Skeletal muscle tissue (tissue), 4 donors: ENCODE measurements around the gene ZRANB3. TPM values are rescaled to one million over a fixed set of nuclear protein-coding genes. Genes with fewer than 3 reads are reported as not detected.

Experiments
- H3K27ac ChIP-seq: one replicate; pipeline ENCODE4 v1.7.0; 2013; ENCODE audit warnings: mild to moderate bottlenecking, low read depth, low read length, inconsistent platforms
- H3K27me3 ChIP-seq, 3 donors: one replicate each; pipeline ENCODE4 v1.7.0; 2013; ENCODE audit warnings: low read length in 3 of 3; ENCODE audit not compliant: control insufficient read depth in 3 of 3, insufficient read depth in 3 of 3
- H3K36me3 ChIP-seq, 3 donors: one replicate each; pipeline ENCODE4 v1.7.0; 2013; ENCODE audit warnings: low read length in 3 of 3; ENCODE audit not compliant: control insufficient read depth in 3 of 3, insufficient read depth in 3 of 3
- H3K4me1 ChIP-seq, 3 donors: one replicate each; pipeline ENCODE4 v1.7.0; 2013; ENCODE audit warnings: low read length in 3 of 3, mild to moderate bottlenecking in 3 of 3; ENCODE audit not compliant: control insufficient read depth in 3 of 3, insufficient read depth in 3 of 3
- H3K4me3 ChIP-seq, 3 donors: one replicate each; pipeline ENCODE4 v1.7.0; 2013; ENCODE audit warnings: low read length in 3 of 3
- H3K9ac ChIP-seq, 3 donors: one replicate each; pipeline ENCODE4 v1.7.0; 2013; ENCODE audit warnings: low read length in 3 of 3, mild to moderate bottlenecking in 3 of 3, moderate library complexity in 2 of 3, low read depth in 1 of 3
- H3K9me3 ChIP-seq, 3 donors: one replicate each; pipeline ENCODE4 v1.7.0; 2013; ENCODE audit warnings: low read length in 3 of 3; ENCODE audit not compliant: control insufficient read depth in 3 of 3
- total RNA-seq: library from RNA; depleted of rRNA; stranded (reverse); fragments of >200 nt; gene quantifications from one replicate; pipeline ENCODE4 v1.2.3, GENCODE V29; 2014
- donor health status: Osteomylitis.

ZRANB3 gene
- total RNA-seq, 1 donor from 2014 or later: 12.5 TPM

DNA sequence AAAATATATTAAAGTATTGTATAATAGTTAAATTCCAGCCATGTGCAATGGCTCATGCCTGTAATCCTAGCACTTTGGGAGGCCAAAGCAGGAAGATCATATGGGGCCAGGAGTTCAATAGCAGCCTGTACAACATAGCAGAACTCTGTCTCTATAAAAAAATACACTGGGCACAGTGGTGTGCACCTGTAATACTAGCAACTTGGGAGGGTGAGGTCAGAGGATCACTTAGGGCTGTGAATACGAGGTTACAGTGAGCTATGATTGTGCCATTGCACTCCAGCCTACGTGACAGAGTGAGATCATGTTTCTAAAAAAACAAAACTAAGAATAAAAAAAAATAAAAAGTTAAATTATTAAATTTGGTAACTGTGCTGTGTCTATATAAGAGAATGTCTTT lies 36.1 kb downstream of the ZRANB3 start:
- H3K27ac ChIP-seq: peak overlapping the region; percentile 67
- no peaks in the 10 kb centered on the region for H3K9me3 ChIP-seq
- no peaks in the 10 kb centered on the region for H3K27me3 ChIP-seq
- no peak overlapping the region for H3K4me3 ChIP-seq
- no peaks in the 10 kb centered on the region for H3K36me3 ChIP-seq
- no peak overlapping the region for H3K9ac ChIP-seq
- H3K4me1 ChIP-seq: peaks cover 0 to 2% (median 0%) of the 10 kb centered on the region in 3 donors

DNA sequence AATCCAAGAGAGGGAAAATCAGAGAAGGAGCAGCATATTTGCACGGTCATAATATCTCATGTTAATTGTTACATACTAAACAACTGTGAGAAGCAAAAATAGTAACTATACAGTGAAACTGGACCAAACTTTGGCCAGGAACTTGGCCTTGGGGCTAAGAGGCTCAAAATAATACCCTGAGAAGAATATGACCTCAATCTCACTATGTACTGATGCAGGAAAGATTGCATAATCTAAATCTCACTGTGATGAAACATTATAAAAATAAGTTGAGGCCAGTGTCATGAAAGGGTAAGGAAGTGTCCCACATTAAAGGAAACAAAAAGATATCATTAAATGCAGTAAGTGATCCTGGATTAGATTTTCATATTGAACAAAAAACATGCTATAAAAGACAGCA lies 36.5 kb downstream of the ZRANB3 start:
- no peaks in the 10 kb centered on the region for H3K27me3 ChIP-seq
- peaks cover 0 to 2% (median 0%) of the 10 kb centered on the region in 3 donors for H3K4me1 ChIP-seq
- H3K4me3 ChIP-seq: no peak overlapping the region
- peak overlapping the region in 1 of 3 donors; percentile 11 for H3K9ac ChIP-seq
- no peaks in the 10 kb centered on the region for H3K9me3 ChIP-seq
- H3K36me3 ChIP-seq: no peaks in the 10 kb centered on the region
- H3K27ac ChIP-seq: peak overlapping the region; percentile 67

DNA sequence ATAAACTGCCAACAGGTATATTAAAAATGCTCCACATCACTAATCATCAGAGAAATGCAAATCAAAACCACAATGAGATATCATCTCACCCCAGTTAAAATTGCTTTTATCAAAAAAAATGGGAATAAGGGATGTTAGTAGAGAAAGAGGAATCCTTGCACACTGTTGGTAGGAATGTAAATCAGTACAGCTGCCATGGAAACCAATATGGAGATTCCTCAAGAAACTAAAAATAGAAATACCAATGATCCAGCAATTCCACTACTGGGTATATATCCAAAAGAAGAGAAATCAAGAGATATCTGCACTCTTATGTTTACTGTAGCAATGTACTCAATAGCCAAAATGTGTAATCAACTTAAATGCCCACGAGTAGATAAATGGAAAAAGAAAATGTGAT lies 40.6 kb downstream of the ZRANB3 start:
- no peak overlapping the region for H3K4me3 ChIP-seq

DNA sequence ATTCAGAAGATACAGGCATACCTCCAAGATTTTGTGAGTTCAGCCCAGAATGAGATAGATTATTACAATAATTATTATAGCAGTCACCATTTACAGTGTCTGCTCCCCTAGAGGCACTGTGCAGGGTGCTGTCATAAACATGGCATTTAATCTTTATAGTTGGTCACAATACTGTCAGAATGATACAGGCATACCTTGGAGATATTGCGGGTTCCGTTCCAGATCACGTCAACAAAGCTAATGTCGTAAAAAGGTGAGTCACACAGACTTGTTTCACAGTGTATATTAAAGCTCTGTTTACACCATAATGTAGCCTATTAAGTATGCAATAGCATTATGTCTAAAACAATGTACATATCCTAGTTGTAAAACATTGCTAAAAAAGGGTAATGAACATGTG lies 45.6 kb downstream of the ZRANB3 start:
- no peaks in the 10 kb centered on the region for H3K27me3 ChIP-seq
- H3K27ac ChIP-seq: no peak overlapping the region
- peaks cover 0 to 2% (median 0%) of the 10 kb centered on the region in 3 donors for H3K36me3 ChIP-seq
- no peaks in the 10 kb centered on the region for H3K4me1 ChIP-seq
- H3K9ac ChIP-seq: no peak overlapping the region
- H3K9me3 ChIP-seq: no peaks in the 10 kb centered on the region
- H3K4me3 ChIP-seq: no peak overlapping the region

More for the DNA sequence above, 40.6 kb downstream of the ZRANB3 start:
- Histone ChIP-seq H3K36me3 (no peaks in the 10 kb centered on the region), H3K9me3 (no peaks in the 10 kb centered on the region), H3K27me3 (no peaks in the 10 kb centered on the region), H3K27ac (no peak overlapping the region), H3K4me1 (peaks cover 0 to 2% (median 0%) of the 10 kb centered on the region in 3 donors), H3K9ac (no peak overlapping the region)

DNA sequence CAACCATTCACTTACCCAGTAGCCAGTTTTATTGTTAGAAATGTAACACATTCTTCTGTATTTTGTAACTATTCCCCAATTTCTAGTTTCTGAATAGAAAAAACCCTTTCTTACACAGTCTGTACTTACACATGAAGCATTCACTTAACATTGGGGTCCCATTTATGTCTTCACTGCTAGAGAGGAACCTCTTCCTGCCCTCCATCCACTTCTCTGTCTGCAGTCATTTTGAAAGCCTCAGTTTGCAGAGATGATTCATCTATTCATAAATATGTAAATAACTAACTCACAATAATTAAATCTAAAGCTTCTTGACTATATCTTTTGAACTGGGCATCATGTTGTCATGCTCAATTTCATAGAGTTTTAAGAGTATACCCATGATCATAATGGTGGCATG lies 55.9 kb downstream of the ZRANB3 start:
- no peaks in the 10 kb centered on the region for H3K27me3 ChIP-seq
- peaks cover 0 to 3% (median 0%) of the 10 kb centered on the region in 3 donors for H3K4me1 ChIP-seq
- no peaks in the 10 kb centered on the region for H3K9me3 ChIP-seq
- H3K36me3 ChIP-seq: no peaks in the 10 kb centered on the region
- no peak overlapping the region for H3K27ac ChIP-seq
- no peak overlapping the region for H3K4me3 ChIP-seq
- no peak overlapping the region for H3K9ac ChIP-seq

DNA sequence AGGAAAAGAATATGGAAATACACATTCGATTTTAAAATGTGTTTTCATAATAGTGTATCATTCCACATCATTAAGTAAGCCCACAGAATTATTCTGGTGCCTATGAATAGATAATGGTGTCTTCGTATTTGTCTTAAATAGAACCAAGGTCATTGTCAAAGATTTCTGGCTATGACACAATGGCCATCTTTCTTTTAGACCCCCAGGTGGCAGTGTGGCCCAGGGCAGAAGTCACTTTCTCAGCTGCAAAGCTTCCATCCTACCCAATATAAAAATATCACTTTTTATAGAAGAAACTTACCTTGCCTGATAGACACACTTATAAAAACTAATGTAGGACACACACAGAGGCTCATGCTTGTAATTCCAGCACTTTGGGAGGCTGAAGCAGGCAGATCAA lies 57.5 kb downstream of the ZRANB3 start:
- Histone ChIP-seq H3K4me3 (no peak overlapping the region), H3K27me3 (no peaks in the 10 kb centered on the region), H3K9ac (no peak overlapping the region), H3K27ac (no peak overlapping the region), H3K36me3 (no peaks in the 10 kb centered on the region), H3K9me3 (no peaks in the 10 kb centered on the region), H3K4me1 (peaks cover 0 to 3% (median 0%) of the 10 kb centered on the region in 3 donors)

DNA sequence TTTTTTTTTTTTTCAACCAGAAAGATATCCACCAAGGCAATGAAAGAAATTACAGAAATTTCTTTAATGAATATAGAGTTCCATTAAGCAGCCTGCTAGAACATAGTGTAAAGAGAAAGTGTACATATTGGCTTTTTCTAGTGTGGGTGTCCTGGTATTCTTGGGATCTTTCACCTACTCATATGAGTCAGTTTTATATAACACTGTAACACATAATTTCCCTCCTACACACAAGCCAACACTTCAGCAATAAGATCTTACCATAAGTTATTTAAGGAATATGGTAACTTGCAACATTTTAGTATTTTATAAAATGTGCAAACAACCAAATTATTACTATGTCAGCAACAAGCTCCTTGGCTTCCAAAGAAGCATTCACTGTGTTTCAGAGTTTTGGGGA lies 59.9 kb downstream of the ZRANB3 start:
- H3K27ac ChIP-seq: no peak overlapping the region
- H3K4me3 ChIP-seq: no peak overlapping the region
- no peaks in the 10 kb centered on the region for H3K9me3 ChIP-seq
- H3K36me3 ChIP-seq: no peaks in the 10 kb centered on the region
- no peak overlapping the region for H3K9ac ChIP-seq
- peaks cover 0 to 3% (median 0%) of the 10 kb centered on the region in 3 donors for H3K4me1 ChIP-seq
- H3K27me3 ChIP-seq: no peaks in the 10 kb centered on the region

DNA sequence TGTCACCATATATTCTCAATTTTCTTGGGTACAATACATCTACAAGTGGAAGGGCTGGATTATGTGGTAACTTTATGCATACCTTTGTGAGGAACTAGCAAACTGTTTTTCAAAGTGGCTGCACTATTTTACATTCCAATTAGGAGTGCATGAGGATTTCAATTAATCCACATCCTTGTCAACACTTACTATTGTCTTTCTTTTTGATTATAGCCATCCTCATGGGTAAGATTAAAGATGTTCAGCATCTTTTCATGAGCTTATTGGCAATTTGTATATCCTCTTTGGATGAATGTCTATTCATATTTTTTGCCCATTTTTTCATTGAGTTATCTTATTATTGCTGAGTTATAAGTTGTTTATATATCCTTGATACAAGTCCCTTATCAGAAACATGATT lies 73.7 kb downstream of the ZRANB3 start:
- H3K4me1 ChIP-seq: no peaks in the 10 kb centered on the region
- H3K27me3 ChIP-seq: no peaks in the 10 kb centered on the region
- H3K9me3 ChIP-seq: peaks cover 0 to 4% (median 4%) of the 10 kb centered on the region in 3 donors
- H3K9ac ChIP-seq: no peak overlapping the region
- H3K36me3 ChIP-seq: no peaks in the 10 kb centered on the region
- no peak overlapping the region for H3K27ac ChIP-seq
- no peak overlapping the region for H3K4me3 ChIP-seq

DNA sequence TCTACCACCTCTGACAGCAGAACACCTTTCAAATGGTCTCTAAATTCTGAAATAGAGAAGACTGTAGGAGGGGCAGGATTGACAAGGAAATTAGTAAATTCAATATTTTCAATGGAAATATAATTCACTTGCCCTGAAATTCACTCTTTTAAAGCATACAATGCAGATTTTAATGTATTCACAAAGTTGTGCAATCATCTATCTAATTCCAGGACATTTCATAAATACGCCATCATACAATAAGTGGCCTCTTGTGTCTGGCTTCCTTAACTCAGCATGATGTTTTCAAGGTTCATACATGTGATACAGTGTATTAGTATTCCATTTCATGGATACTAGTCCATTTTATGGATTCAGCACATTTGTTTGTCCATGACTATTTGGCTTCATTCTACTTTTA lies 74.2 kb downstream of the ZRANB3 start:
- Histone ChIP-seq H3K9me3 (peaks cover 0 to 4% (median 4%) of the 10 kb centered on the region in 3 donors), H3K36me3 (no peaks in the 10 kb centered on the region), H3K4me3 (no peak overlapping the region), H3K27ac (no peak overlapping the region), H3K9ac (no peak overlapping the region), H3K4me1 (no peaks in the 10 kb centered on the region), H3K27me3 (no peaks in the 10 kb centered on the region)

DNA sequence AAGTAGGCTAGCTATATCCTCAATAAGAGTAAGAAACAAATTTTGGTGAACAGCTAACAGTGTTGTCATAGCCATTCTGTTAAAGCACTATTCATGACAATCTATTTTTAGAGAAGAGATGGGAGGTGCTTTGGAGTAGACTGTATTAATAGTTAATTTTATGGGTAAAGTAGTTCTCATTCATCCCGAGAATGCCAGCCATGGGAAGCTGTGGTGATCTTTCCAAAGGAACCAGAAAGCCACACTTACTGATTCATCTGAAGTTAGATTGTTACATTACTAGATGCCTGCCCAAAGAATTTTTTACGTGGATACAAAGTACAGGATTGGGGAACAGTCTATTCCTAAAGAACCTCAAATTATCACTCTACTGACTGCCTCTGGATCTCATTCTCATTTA lies 74.6 kb downstream of the ZRANB3 start:
- no peaks in the 10 kb centered on the region for H3K36me3 ChIP-seq
- H3K9me3 ChIP-seq: peaks cover 0 to 4% (median 4%) of the 10 kb centered on the region in 3 donors
- no peaks in the 10 kb centered on the region for H3K27me3 ChIP-seq
- no peak overlapping the region for H3K4me3 ChIP-seq
- H3K9ac ChIP-seq: no peak overlapping the region
- no peaks in the 10 kb centered on the region for H3K4me1 ChIP-seq
- H3K27ac ChIP-seq: no peak overlapping the region

DNA sequence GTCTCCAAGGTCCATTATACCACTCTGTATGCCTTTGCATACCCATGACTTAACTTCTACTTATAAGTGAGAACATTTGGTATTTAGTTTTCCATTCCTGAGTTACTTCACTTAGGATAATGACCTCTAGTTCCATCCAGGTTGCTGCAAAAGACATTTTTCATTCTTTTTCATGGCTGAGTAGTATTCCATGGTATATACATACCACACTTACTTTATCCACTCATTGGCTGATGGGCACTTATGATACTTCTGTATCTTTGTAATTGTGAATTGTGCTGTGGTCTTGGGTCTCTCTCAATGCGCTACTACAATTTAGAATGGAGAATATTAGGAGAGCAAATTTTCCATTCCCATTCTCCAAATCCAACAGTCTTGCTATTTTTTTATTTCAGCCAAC lies 76.4 kb downstream of the ZRANB3 start:
- no peak overlapping the region for H3K9ac ChIP-seq
- no peaks in the 10 kb centered on the region for H3K4me1 ChIP-seq
- H3K27me3 ChIP-seq: no peaks in the 10 kb centered on the region
- no peak overlapping the region for H3K4me3 ChIP-seq
- H3K9me3 ChIP-seq: peaks cover 0 to 4% (median 4%) of the 10 kb centered on the region in 3 donors
- no peak overlapping the region for H3K27ac ChIP-seq
- H3K36me3 ChIP-seq: no peaks in the 10 kb centered on the region
